ENCODE data around the gene ATP6V0D1.
A peak's percentile ranks its signal among the peaks of the same experiment; 100 is the strongest.

Gene ATP6V0D1

DNA sequence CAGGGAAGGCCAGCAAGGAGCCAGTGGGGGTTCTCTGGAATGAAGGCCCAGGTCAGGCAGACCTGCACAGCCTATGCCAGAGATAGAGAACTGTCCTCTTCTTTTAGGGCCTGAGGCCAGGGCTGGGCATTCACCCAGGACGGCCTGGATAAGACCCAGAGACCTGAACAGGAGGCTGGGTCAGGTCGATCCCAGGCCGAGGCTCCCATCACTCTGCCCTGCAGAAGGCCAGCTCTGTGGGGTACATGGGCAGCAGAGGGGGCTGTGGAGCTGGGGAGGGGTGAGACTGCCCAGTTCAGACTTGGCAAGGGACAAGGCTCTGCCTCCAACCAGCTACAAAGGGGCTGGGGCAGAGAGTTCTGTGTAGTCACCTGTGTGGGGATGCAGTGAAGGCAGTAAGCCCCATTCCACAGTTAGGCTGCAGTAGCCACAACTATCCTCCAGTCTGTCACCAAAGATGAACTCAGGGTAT lies 35.5 kb downstream of the ATP6V0D1 start:
- DNase-seq (ENCODE audit: low read depth) = no peak

DNA sequence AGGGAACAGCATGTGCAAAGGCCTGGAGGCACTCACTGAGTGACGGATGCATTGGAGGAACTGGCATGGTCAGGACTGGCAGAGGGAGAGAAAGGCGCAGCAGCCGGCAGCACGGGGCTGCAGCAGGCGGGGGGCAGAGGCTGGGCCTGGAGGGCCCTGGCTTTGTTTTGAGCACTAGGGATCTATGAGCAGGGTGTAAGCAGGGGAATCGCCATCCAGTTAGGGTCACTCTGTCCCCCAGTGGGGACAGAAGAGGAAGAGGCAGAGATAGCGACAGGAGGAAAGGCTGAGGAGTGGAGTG lies 35.9 kb downstream of the ATP6V0D1 start:
- no peak for DNase-seq (ENCODE audit: low read depth)

DNA sequence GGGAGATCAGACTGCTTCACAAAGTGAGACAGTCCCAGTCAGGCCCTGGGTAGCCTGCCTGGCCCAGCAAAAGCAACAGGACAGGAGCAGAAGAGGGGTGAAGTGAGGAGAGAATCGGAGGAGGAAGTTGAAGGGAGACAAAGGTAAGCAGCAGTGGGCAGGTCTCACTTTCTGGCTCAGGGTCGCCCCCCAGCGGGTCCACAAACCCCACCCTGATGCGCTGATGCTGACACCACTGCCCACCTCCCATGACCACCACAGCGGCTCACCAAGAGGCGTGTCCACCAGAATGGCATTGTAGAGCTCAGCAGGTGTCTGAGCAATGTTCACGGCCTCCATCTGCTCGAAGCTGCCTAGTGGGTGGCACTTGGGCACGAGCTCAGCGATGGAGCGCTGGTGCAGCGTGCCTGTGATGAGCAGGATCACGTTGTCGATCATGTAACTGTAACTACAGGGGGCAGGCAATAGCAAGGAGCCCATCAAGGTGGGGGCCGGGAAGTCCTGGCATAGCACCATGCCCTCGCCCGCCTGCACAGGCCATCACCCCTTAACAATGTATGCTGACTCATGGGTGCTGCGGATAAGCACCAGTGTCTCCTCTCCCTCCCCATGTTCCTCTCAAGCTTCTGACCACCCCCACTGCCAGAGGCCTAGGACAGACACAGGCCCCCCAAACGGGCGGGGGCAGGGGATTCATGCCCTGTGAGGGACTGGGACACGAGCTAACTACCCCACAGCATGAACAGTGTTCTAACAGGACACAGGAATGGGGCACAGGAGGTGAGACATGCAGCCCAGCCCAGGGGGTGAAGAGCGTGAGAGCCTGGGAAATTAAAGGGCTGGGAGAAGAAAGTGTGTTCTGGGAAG lies 36.5 kb downstream of the ATP6V0D1 start:
- DNase-seq (ENCODE audit: low read depth) = no peak

DNA sequence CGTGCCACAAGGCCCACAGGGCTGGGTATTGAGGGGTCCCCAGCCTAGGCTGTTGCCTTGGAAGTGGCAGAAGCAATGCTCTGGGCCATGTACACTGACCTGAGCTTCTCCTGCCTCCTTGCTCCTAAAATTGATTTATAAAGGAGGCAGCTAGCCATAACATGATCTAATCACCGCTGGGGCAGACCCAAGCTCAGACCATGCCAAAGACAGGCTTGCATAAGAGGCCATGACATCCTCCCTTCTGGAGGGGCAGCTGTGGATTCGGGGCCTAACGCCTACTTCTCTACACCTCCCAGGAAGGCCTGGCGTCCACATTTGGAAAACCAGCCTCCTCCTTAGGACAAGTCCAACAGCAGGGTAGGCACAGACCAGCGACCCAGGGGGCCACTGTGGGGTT lies 37.7 kb downstream of the ATP6V0D1 start:
- DNase-seq (ENCODE audit: low read depth) = peak; percentile 45

DNA sequence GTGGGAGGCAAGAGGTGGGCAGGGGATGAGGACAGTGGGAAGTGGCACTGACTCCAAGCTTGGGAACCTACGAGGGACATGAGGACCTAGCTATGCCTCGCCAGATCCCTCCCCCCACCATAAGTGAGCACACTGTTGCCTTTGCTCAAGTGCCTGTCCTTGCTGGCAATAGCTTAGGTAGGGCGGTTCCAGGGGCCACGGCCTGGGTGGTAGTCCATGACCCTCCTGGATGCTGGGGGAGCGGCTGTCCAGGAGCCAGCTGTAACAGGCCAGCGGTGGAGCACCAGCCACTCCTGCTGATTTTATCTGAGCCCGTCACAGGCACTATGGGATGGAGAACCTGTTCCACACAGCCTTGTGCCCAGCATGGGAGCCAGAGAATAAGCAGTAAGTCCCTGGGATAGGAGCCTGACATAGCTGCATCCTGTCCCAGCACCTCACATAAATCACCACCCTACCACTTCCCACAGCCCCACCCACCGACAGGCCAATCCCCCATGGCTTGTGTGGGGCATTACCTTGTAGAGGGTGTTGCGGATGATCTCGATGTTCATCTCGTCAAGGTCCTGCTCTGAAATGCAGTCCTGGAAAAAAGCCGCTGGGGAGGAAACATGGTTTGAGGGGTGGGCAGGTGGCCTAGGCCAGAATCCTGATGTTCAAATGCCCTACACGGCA lies 38.2 kb downstream of the ATP6V0D1 start:
- DNase-seq (ENCODE audit: low read depth) = no peak

DNA sequence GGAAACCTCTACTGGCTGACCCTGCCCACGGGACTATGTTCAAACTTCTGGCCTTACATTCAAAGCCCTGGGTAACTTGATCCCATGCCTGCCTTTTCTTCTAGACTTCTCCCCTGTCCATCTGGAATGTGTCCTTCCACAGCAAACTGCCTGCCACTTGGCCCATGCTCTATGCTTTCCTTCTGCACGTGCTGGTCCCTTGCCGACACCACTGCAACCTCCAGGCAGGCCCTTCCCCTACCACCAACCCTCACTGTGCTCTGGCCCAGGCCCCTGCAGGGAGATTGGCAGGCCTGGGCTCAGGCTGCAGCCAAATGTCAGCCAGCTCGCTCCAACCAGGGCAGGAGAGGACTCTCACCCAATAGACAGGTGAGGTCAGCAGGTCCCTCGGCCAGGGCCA lies 39.0 kb downstream of the ATP6V0D1 start:
- no peak for DNase-seq (ENCODE audit: low read depth)

DNA sequence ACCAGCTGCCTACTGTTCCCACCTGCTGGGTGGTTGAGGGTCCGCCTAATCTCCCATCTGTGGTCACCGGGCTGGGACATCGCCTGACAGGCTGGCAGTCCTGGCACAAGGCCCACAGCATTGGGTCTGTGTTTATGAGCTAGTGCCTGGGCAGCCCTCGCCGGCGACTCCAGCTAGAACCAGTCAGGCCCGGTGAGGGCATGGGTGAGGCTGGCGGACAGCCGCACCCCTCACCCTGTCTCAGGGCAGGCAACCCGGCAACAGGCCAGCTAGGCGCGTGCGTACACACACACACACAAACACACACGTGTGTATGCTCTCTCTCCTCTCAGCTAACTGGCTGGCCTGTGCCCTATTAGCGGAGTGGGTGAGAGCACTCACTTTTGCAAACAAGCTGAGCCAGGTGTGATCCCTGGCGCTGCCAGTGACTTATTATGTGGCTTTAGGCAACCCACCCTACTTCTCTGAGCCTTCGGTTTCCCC lies 39.6 kb downstream of the ATP6V0D1 start:
- no peak for DNase-seq (ENCODE audit: low read depth)

DNA sequence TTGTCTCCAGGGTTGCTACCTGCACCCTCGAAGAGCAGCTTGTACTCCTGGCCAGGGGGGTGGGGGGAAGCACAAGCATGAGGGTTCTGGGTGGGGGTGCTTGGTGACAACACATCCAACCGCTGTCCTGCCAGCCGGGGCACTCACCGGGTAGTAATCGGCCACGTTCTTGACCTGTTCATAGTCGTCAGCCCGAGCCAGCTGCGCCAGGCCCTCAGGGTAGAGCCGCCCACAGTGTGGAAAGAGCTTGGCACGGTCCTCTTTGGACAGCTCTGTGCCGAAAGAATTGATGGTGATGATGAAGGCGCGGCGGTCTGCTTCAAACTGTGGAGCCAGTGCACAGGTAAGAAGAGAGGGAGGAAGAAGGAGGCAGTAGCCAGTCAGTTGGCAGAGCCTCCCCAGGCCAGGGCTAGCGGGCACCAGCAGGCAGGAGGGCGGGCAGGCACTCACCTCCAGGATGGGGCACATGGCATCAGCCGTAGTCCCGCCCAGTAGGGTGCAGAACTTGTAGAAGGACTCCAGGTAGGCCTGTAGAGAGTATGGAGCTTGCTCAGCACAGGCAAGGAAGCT lies 42.0 kb downstream of the ATP6V0D1 start:
- no peak for DNase-seq (ENCODE audit: low read depth)

DNA sequence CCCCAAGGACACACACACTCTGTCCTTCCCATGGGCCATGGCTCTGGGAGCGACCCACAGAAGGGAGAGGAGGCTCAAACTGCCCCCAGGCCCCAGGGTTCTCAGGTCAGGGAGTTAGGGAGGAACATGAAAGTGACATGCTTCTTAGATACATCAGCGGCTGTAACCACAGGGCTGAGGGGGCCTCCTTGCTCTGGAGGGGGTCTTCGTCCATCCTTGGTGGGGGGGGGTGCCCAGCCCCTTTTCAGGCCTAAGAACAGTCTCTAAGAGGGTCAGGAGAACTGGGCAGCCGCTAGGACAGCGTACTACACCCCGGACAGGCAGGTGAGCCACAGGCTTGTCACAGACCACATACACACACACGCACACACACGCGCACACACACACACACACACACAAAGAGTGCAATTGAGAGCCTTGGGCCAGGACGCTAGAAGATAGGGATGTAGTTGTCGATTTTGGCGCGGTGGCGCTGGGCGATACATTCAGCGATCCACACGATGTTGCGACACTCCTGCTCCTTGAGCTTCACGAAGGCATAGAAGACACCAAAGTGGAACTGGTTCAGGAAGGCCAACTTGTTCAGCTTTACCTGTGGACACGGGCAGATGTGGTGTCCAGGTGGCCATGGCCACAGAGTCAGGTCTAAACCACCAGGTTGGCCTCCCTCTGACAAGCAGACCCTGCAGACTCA lies 42.7 kb downstream of the ATP6V0D1 start:
- DNase-seq (ENCODE audit: low read depth) = no peak

DNA sequence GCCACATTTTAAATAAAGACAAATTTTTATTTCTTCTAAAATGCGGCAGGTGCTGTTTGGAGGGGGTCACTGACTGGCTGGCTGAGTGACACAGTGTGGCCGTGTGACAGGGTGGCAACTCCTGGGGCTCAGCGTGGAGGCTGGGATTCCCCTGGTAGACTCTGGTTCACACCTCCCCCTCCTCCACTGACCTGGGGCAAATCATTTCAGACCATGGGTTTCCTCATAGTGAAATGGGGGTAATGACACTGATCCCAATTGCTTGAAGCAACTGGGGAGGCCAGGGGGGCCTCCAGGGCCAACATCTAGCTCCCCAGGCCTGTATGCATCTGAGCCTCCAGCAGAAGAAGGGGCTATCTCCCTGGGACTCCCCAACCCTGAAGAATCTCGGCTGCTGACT lies 43.4 kb downstream of the ATP6V0D1 start:
- no peak for DNase-seq (ENCODE audit: low read depth)

DNA sequence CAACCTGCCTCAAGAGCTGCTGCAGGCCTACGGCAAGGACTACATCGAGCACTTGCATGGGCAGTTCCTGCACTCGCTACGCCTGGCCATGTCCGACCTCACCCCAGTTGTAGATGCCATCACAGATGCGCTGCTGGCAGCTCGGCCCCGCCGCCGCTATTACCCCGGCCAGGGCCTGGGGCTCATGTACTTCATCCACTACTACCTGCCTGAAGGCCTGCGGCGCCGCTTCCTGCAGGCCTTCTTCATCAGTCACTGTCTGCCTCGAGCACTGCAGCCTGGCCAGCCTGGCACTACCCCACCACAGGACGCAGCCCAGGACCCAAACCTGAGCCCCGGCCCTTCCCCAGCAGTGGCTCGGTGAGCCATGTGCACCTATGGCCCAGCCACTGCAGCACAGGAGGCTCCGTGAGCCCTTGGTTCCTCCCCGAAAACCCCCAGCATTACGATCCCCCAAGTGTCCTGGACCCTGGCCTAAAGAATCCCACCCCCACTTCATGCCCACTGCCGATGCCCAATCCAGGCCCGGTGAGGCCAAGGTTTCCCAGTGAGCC lies 44.2 kb downstream of the ATP6V0D1 start:
- DNase-seq (ENCODE audit: low read depth) = no peak

DNA sequence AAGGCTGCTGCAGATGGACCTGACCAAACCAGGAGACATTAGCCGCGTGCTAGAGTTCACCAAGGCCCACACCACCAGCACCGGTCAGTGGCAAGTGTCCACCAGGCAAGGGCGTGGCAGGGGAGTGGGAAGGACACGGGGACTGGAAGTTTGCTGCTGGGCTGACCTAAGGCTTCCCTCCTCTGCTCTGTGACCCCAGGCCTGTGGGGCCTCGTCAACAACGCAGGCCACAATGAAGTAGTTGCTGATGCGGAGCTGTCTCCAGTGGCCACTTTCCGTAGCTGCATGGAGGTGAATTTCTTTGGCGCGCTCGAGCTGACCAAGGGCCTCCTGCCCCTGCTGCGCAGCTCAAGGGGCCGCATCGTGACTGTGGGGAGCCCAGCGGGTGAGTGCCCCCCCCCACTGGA lies 45.2 kb downstream of the ATP6V0D1 start:
- DNase-seq (ENCODE audit: low read depth) = no peak

DNA sequence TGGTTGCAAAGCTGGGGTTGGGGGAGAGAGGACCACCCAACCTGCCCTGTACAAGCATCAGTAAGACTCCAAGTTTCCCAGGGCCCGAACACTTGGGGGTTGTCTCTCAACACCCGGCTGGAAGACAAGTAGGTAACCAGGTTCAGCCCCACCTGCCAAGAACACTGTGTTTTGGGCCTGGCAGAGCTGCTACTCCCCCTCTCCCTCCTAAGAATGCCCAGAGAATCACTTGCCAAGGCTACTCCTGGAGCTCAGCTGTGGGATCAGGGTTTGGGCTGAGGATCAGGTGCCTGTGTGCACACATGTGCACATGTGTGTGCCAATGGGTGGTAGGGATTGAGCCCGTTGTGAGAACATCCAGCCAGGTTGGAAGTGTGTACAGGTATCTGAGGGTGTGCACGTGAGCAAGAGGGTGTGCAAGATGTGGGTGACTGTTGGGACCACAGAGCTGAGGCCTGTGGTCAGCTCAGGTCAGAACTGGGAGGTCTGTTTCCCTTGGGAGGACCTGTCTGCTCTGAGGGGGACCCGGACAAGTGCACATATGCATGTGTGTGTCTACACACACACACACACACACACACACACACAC lies 47.7 kb downstream of the ATP6V0D1 start:
- DNase-seq (ENCODE audit: low read depth) = no peak

DNA sequence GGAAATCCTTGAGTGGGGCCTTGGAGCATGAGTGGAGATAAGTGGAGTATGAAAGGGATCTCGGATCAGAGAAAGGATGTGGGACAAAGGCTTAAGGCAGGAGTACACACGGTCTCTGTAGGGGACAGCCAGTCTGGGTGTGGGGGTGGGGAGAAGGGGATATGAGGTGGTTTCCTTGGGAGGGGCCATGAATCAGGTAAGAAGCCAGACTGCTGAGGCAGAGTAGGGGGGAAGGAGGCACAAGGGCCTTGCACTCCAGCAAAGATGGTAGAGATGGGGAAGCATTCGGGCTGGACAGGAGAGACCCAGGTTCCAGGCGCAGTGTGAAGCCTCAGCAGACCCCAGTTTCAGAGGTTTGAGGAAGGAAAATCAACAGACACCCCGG lies 48.5 kb downstream of the ATP6V0D1 start:
- no peak for DNase-seq (ENCODE audit: low read depth)

DNA sequence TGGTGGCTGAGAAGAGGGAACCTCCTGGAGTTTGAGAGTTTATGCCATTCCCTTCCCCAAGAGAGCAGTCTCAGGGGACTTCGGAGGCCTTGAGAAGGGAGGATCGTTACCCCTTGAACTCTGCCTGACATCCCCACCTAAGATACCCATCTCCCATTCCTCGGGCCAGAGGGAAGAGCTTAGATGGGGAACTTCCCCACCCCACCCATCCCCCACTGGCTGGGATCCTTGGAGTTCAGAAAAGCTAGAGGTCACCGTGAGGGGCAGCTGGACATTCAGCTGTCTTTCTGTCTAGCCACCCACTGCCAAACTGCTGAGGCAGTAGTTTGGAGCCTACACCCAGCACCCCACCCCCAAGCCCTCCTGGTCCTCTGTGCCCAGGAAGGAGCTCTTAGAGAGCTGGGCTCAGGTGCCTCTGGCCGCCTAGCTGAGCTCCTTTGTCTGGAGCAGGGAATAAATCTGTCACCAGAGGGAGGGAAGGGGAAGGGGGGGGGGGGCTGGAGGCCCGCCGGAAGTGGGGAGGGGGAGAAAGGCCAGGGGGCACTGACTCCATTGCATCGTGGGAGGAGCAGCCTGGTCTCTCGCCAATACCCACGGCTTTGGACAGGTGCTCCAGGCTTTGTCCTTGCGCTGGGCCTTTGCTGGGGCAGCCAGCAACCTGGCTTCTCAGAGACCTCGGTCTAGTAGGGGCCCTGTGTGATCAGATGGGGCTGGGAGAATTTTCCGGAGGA lies 49.0 kb downstream of the ATP6V0D1 start:
- no peak for DNase-seq (ENCODE audit: low read depth)

DNA sequence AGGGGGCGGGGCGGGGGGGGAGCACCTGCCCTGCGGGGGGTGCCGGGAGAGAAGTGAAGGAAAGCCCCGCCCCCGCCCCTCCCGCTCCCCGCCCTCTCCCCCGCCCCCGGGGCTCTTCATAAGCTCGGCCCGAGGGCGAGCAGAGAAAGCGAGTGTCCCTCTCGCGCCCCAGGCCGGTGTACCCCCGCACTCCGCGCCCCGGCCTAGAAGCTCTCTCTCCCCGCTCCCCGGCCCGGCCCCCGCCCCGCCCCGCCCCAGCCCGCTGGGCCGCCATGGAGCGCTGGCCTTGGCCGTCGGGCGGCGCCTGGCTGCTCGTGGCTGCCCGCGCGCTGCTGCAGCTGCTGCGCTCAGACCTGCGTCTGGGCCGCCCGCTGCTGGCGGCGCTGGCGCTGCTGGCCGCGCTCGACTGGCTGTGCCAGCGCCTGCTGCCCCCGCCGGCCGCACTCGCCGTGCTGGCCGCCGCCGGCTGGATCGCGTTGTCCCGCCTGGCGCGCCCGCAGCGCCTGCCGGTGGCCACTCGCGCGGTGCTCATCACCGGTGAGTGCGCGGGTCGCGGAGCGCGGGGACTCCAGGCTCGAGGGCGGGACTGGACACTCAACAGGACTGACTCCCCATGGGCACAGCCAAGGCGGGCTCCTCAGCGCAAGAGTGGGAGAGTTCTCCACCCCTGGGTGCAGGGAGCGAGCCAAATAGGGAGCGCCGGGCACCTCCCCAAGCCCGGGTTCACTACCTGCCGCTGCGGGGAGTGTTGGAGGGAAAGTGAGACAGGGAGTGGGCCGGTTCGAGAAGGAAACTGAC lies 49.8 kb downstream of the ATP6V0D1 start, which contains the start of gene HSD11B2:
HSD11B2 (plus strand) TSS at position 145 of the 798 bp plus-strand sequence; CDS start at position 273, 128 bp downstream.
- no peak for DNase-seq (ENCODE audit: low read depth)

DNA sequence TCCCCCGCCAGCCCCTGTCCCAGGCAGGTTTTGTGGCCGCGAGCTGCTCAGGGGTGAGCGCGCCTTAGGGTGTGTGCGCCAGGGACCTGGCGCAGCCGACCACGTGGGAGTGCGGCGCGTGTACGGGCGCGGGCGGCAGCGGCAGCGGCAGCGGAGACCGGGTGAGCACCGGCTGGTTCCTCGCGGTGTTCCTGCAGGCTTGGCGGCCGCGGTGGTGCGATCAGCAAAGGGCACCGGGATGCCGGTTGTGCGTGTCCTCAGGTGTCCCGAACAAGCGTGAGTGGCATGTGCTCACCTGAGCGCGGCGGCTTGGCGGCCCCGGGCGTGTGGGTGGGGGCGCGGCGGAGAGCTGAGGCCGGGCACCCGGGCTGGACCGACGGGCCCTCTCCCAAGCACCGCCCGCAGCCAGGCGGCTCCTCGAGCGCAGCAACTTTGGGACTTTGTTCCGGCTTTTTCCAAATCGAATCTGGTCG lies 50.4 kb downstream of the ATP6V0D1 start:
- DNase-seq (ENCODE audit: low read depth) = no peak

DNA sequence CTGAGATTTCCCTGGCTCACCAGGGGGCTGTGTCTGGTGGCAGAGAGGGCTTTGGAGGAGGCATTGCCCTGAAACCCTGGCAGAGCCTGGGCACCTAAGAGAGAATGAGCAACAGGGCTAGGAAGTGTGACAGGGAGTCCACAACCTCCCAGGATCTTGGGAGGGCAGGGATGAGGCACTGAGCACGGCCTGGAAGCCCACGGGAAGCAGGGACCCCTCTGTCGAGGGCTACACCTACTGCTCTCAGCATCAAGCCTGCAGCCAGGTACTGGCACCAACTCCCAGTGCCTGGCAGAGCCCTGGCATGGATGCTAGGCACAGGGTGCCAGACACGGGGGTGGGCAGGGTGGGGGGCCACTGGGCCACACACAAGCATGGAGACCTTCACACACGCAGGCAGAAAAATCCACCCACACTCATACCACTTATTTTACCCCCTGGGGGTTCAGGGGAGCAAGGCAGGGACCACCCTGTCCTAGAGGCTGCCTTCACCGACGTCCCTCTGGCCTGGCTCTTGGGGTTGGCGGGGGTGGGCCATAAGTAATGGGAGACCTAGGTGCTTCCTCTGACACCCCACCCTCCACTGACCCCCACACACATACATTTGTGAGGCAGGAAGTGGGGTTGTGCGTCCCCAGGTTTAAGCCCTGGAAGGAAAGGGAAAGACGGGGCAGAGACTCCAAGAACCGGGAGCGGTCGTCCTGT lies 51.0 kb downstream of the ATP6V0D1 start:
- DNase-seq (ENCODE audit: low read depth) = no peak

DNA sequence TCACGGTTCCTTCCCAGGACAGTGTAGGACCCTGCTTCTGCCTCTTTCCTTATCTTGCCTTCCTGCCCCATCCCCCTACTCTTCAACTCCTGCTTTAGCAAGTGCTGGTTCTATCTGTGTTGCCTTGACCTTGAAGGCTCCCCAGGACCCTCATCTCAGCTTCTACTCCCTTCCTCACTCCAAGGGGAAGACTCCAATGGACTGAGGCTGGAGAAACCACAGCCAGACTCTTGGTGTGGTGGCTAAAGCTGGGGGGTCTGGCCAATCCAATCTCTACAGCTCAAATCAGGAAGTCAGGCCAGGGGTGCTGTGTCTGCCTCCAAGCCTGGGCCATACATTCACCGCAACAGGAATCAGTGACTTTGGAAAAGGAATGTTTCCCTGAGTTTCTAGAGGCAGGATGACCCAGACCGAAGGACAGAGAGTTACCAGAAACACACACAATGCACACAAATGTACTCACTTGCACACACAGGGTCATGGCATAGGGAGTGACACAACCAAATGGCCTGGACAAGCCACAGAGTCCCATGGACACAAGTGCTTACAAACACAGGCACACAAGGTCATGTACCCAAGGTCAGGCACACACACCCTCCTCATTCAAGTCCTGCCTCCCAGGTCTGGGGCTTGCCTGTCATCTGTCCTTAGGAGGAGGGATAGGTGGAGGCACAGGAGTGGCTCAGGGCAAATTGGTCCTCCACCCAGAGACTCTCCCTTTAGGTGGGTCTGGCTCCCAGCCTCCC lies 51.7 kb downstream of the ATP6V0D1 start:
- DNase-seq (ENCODE audit: low read depth) = no peak
